Mesendoderm (in vitro differentiated cells): ENCODE measurements around the gene DPYD.

ENCODE experiments used
- DNase-seq: peaks from one replicate; pipeline ENCODE4 v3.0.0; 2013
- H2AK5ac ChIP-seq: 2 replicates; pipeline ENCODE4 v1.6.1; 2013; ENCODE audit warnings: low read length, inconsistent platforms
- H2BK120ac ChIP-seq: 2 replicates; pipeline ENCODE4 v1.6.1; 2013; ENCODE audit warnings: low read depth, mild to moderate bottlenecking, low read length, moderate library complexity, mixed read lengths
- H2BK15ac ChIP-seq: replicated peaks from 2 replicates; pipeline ENCODE4 v1.6.1; 2013; ENCODE audit warnings: low read depth, mild to moderate bottlenecking, moderate library complexity
- H2BK5ac ChIP-seq: 2 replicates; pipeline ENCODE4 v1.6.1; 2013; ENCODE audit warnings: low read length, inconsistent platforms
- H3K18ac ChIP-seq: 2 replicates; pipeline ENCODE4 v1.6.1; 2013; ENCODE audit warnings: mild to moderate bottlenecking, low read length, mixed read lengths
- H3K23ac ChIP-seq: one replicate; pipeline ENCODE4 v1.6.1; 2013; ENCODE audit warnings: low read length
- H3K27ac ChIP-seq: 2 replicates; pipeline ENCODE4 v1.5.1; 2013; ENCODE audit warnings: low read depth, mild to moderate bottlenecking, inconsistent platforms, low read length, moderate library complexity
- H3K27me3 ChIP-seq: 2 replicates; pipeline ENCODE4 v1.6.1; 2013; ENCODE audit warnings: low read length, control low read depth, mild to moderate bottlenecking, inconsistent platforms; ENCODE audit not compliant: insufficient read depth, poor library complexity
- H3K36me3 ChIP-seq: 2 replicates; pipeline ENCODE4 v1.6.1; 2013; ENCODE audit warnings: low read length, inconsistent platforms; ENCODE audit not compliant: control insufficient read depth, insufficient read depth
- H3K4ac ChIP-seq: one replicate; pipeline ENCODE4 v1.6.1; 2013; ENCODE audit warnings: low read depth, mild to moderate bottlenecking, low read length, moderate library complexity
- H3K4me1 ChIP-seq: 2 replicates; pipeline ENCODE4 v1.6.1; 2013; ENCODE audit warnings: low read depth, low read length, inconsistent platforms; ENCODE audit not compliant: control insufficient read depth
- H3K4me2 ChIP-seq: 2 replicates; pipeline ENCODE4 v1.6.1; 2013; ENCODE audit warnings: low read length
- H3K4me3 ChIP-seq: 2 replicates; pipeline ENCODE4 v1.5.1; 2013; ENCODE audit warnings: mild to moderate bottlenecking, low read length
- H3K56ac ChIP-seq: one replicate; pipeline ENCODE4 v1.6.1; 2013; ENCODE audit warnings: low read length
- H3K79me1 ChIP-seq: 2 replicates; pipeline ENCODE4 v1.6.1; 2013; ENCODE audit warnings: low read length, inconsistent platforms
- H3K79me2 ChIP-seq: 2 replicates; pipeline ENCODE4 v1.6.1; 2013; ENCODE audit warnings: mild to moderate bottlenecking, low read length; ENCODE audit not compliant: control insufficient read depth, insufficient read depth
- H3K9ac ChIP-seq: 2 replicates; pipeline ENCODE4 v1.6.1; 2013; ENCODE audit warnings: low read length, inconsistent platforms
- H4K5ac ChIP-seq: one replicate; pipeline ENCODE4 v1.6.1; 2013; ENCODE audit warnings: low read length
- H4K8ac ChIP-seq: one replicate; pipeline ENCODE4 v1.6.1; 2013; ENCODE audit warnings: low read depth, mild to moderate bottlenecking, control low read depth, low read length, moderate library complexity
- WGBS: extraction: QIAGEN DNeasy Blood & Tissue Kit; methylation state at CpG from one replicate; pipeline ENCODE4 v1.1.7; 2013; ENCODE audit warnings: low lambda C conversion rate, missing lambda C conversion rate; ENCODE audit not compliant: insufficient coverage; ENCODE audit errors: extremely low coverage; 5-methylcytosine and 5-hydroxymethylcytosine counted together

DPYD gene

DNA sequence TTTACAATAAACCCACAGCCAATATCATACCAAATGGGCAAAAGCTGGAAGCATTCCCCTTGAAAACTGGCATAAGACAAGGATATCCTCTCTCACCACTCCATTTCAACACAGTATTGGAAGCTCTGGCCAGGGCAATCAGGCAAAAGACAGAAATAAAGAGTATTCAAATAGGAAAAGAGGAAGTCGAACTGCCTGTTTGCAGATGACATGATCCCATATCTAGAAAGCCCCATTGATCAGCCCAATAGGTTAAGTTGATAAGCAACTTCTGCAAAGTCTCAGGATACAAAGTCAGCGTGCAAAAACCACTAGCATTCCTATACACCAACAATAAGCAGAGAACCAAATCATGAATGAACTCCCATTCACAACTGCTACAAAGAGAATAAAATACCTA, 235.5 kb downstream of the DPYD start:
- DNase-seq: no peak
- Histone ChIP-seq H3K56ac (no peak overlapping the region), H3K4me3 (no peak overlapping the region), H3K36me3 (no peaks in the 10 kb centered on the region), H3K79me1 (no peaks in the 10 kb centered on the region), H2BK5ac (no peak overlapping the region), H4K8ac (no peak overlapping the region), H3K18ac (no peak overlapping the region), H3K4me1 (no peaks in the 10 kb centered on the region), H2BK15ac (no peak overlapping the region), H4K5ac (no peak overlapping the region), H2BK120ac (no peak overlapping the region), H3K4me2 (no peak overlapping the region), H2AK5ac (no peak overlapping the region), H3K79me2 (no peaks in the 10 kb centered on the region), H3K23ac (no peak overlapping the region), H3K9ac (no peak overlapping the region), H3K4ac (no peak overlapping the region), H3K27me3 (no peaks in the 10 kb centered on the region), H3K27ac (no peak overlapping the region)
- WGBS: no CpG with 5 or more reads among the region's 2 CpGs

DNA sequence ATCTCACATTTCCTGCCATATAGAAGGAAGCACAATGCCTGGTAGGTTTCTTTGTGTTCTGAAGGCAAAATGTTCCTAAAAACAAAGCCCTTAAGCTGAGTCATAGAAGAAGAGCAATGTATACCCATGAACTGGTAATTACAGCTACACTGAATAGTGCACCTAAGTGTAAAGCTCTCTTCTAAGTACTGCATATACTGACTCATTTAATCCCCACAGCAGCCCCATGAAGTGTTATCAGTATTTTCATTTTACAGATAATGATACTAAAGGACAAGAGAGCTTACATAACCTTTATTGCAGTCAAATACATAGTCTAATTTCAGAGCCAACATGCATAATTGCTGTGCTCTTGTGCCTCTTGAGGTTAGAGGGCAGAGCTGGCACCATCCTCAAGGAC, 239.9 kb downstream of the DPYD start:
- no peak overlapping the region for H2BK5ac ChIP-seq
- H3K27me3 ChIP-seq: no peaks in the 10 kb centered on the region
- H2BK15ac ChIP-seq: no peak overlapping the region
- H3K4me3 ChIP-seq: no peak overlapping the region
- no peak overlapping the region for H3K18ac ChIP-seq
- H3K27ac ChIP-seq: no peak overlapping the region
- no peaks in the 10 kb centered on the region for H3K79me1 ChIP-seq
- H3K4me2 ChIP-seq: no peak overlapping the region
- H2AK5ac ChIP-seq: no peak overlapping the region
- no peak overlapping the region for H2BK120ac ChIP-seq
- no peaks in the 10 kb centered on the region for H3K36me3 ChIP-seq
- H3K4me1 ChIP-seq: peaks cover 2% of the 10 kb centered on the region
- no peak overlapping the region for H3K23ac ChIP-seq
- H4K5ac ChIP-seq: no peak overlapping the region
- no peak overlapping the region for H3K4ac ChIP-seq
- H3K9ac ChIP-seq: no peak overlapping the region
- no peaks in the 10 kb centered on the region for H3K79me2 ChIP-seq
- no peak overlapping the region for H4K8ac ChIP-seq
- DNase-seq: no peak
- no peak overlapping the region for H3K56ac ChIP-seq

DNA sequence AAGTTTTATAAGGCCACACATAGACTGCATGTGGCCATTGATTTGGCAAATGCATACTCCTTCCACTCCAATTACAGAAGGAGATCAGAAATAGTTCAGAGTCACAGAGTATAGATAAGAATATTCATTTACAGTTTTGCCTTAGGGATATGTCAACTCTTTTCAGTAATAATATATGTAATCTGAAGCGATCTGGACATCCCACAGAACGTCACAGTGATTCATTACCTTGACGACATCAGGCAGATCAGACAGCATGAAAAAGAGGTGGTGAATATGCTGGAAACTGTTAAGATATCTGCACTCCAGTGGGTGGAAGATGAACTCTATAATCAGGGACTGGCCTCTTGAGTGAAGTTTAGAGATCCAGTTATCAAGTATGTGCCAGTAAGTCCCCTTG, 240.4 kb downstream of the DPYD start:
- no CpG with 5 or more reads among the region's 3 CpGs for WGBS
- no peak overlapping the region for H4K8ac ChIP-seq
- H3K18ac ChIP-seq: no peak overlapping the region
- H3K4ac ChIP-seq: no peak overlapping the region
- no peak for DNase-seq
- no peaks in the 10 kb centered on the region for H3K36me3 ChIP-seq
- H2BK120ac ChIP-seq: no peak overlapping the region
- no peak overlapping the region for H2AK5ac ChIP-seq
- H3K27me3 ChIP-seq: no peaks in the 10 kb centered on the region
- H3K27ac ChIP-seq: no peak overlapping the region
- no peaks in the 10 kb centered on the region for H3K79me1 ChIP-seq
- H3K56ac ChIP-seq: no peak overlapping the region
- H2BK5ac ChIP-seq: no peak overlapping the region
- no peaks in the 10 kb centered on the region for H3K79me2 ChIP-seq
- H3K9ac ChIP-seq: no peak overlapping the region
- no peak overlapping the region for H4K5ac ChIP-seq
- no peak overlapping the region for H2BK15ac ChIP-seq
- H3K23ac ChIP-seq: no peak overlapping the region
- no peak overlapping the region for H3K4me2 ChIP-seq
- H3K4me3 ChIP-seq: no peak overlapping the region
- H3K4me1 ChIP-seq: peaks cover 2% of the 10 kb centered on the region

DNA sequence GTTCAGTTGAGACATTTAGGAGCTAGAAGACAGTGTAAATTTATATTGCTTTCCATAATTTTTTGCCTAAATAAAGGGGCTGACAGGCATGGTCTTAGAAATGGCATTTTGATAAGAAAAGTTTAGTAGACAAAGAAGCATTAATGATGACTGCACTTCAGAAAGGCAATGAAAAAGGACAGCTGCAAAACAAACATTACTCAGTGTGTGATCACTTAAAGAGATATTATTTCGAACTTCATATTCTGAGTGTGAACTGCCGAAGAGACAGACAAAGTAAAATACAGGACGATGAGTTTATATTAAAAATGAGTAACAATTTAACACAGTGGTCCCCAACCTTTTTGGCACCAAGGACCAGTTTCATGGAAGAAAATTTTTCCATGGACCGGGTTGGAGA, 243.1 kb downstream of the DPYD start:
- Histone ChIP-seq H3K4me3 (no peak overlapping the region), H3K18ac (no peak overlapping the region), H3K79me1 (no peaks in the 10 kb centered on the region), H3K4me2 (no peak overlapping the region), H3K4me1 (peaks cover 2% of the 10 kb centered on the region), H4K5ac (no peak overlapping the region), H3K4ac (no peak overlapping the region), H3K27me3 (no peaks in the 10 kb centered on the region), H3K27ac (no peak overlapping the region), H2BK120ac (no peak overlapping the region), H3K56ac (no peak overlapping the region), H2BK5ac (no peak overlapping the region), H2BK15ac (no peak overlapping the region), H4K8ac (no peak overlapping the region), H3K36me3 (no peaks in the 10 kb centered on the region), H3K23ac (no peak overlapping the region), H3K79me2 (no peaks in the 10 kb centered on the region), H2AK5ac (no peak overlapping the region), H3K9ac (no peak overlapping the region)
- DNase-seq: no peak
- no CpG with 5 or more reads among the region's 4 CpGs for WGBS

DNA sequence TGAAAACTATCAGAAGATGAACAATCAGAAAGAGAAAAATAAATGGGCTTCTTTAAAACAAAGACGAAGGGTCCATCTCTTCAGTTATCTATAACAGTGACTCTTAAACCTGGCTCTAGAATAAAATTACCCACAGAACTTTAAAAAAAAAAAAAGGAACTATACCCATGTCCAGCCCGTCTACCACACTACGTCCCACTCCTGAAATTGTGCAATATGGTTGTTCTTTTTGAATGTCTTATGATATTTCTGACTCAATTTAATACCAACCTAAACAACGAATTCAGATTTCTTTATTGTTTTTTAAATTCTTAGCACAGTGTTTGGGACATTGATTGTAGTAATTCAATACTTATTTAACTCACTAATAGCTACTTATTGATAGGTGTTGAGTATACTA, 246.3 kb downstream of the DPYD start:
- no peak overlapping the region for H4K8ac ChIP-seq
- H3K36me3 ChIP-seq: no peaks in the 10 kb centered on the region
- H2BK15ac ChIP-seq: no peak overlapping the region
- H4K5ac ChIP-seq: no peak overlapping the region
- no peaks in the 10 kb centered on the region for H3K79me1 ChIP-seq
- H2BK5ac ChIP-seq: no peak overlapping the region
- no peaks in the 10 kb centered on the region for H3K79me2 ChIP-seq
- no peak overlapping the region for H3K56ac ChIP-seq
- H3K27ac ChIP-seq: no peak overlapping the region
- H3K9ac ChIP-seq: no peak overlapping the region
- no peak overlapping the region for H3K4ac ChIP-seq
- H2BK120ac ChIP-seq: no peak overlapping the region
- no peak overlapping the region for H3K4me2 ChIP-seq
- H3K23ac ChIP-seq: no peak overlapping the region
- H2AK5ac ChIP-seq: no peak overlapping the region
- peaks cover 2% of the 10 kb centered on the region for H3K4me1 ChIP-seq
- H3K27me3 ChIP-seq: no peaks in the 10 kb centered on the region
- DNase-seq: no peak
- no CpG with 5 or more reads among the region's 4 CpGs for WGBS
- H3K18ac ChIP-seq: no peak overlapping the region
- H3K4me3 ChIP-seq: no peak overlapping the region

DNA sequence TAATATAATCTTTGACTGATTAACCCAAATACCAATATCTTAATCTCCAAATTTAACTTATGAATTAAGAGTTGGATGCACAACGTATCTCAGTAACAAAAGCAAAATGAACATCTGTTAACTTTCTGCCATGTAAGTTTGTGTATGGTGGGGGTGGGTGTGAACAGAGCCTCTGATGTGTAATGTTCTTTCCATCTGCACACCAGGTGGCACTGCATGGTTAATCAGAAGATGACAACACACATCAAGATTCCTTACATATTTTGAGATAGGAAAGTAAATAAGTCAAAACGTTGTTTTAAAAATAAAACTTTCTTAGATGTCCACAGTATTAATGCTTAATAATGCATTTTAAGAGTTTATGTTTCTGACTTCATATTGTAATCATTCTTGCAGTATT, 251.9 kb downstream of the DPYD start:
- Histone ChIP-seq H4K8ac (no peak overlapping the region), H3K56ac (no peak overlapping the region), H3K4me3 (no peak overlapping the region), H3K27ac (no peak overlapping the region), H2BK120ac (no peak overlapping the region), H3K79me1 (no peaks in the 10 kb centered on the region), H3K9ac (no peak overlapping the region), H3K4me2 (no peak overlapping the region), H3K23ac (no peak overlapping the region), H4K5ac (no peak overlapping the region), H3K27me3 (no peaks in the 10 kb centered on the region), H2BK5ac (no peak overlapping the region), H3K4me1 (no peaks in the 10 kb centered on the region), H2BK15ac (no peak overlapping the region), H2AK5ac (no peak overlapping the region), H3K36me3 (no peaks in the 10 kb centered on the region), H3K18ac (no peak overlapping the region), H3K4ac (no peak overlapping the region), H3K79me2 (no peaks in the 10 kb centered on the region)
- DNase-seq: peak; percentile 37
- WGBS: no CpG with 5 or more reads among the region's 2 CpGs
